B cell (primary cell): ENCODE measurements around the gene RINL.

Source experiments
- CTCF ChIP-seq: fragments of 200-600 bp; IDR thresholded peaks from one replicate; pipeline ENCODE4 v1.8.0; 2022; ENCODE audit warnings: antibody characterized with exemption, mild to moderate bottlenecking
- EZH2 ChIP-seq: IDR thresholded peaks from 2 replicates; pipeline ENCODE4 v1.6.1; 2012; ENCODE audit warnings: borderline replicate concordance, low read depth, mild to moderate bottlenecking, moderate library complexity, low read length; ENCODE audit not compliant: insufficient read depth, poor library complexity, severe bottlenecking

- no peak for TF ChIP-seq CTCF
- no peak for TF ChIP-seq EZH2
Observed at GRCh38 chr19:38868551-38868950, 9.5 kb downstream of the RINL start.
